HG02938 (cell line): ENCODE measurements around the gene ARL8B.
"Not testable (repeated sequence)": the region's sequence is repeated elsewhere in the genome, so short reads cannot be mapped to it uniquely, and the experiment has no call there.

ENCODE experiments used
- ATAC-seq: cut with Tn5 transposase; IDR thresholded peaks from one replicate; pipeline ENCODE4 v1.9.1; 2021; ENCODE audit warnings: mild to moderate bottlenecking, moderate library complexity; ENCODE audit not compliant: unreplicated experiment

ARL8B gene

GRCh38 chr3:5144316-5144994, 22.4 kb downstream of the ARL8B start:
- no peak for ATAC-seq

- no peak for ATAC-seq
Measured at GRCh38 chr3:5145120-5145519, 23.0 kb downstream of the ARL8B start.

- ATAC-seq = not testable (repeated sequence)
Measured at GRCh38 chr3:5147152-5147551, 25.1 kb downstream of the ARL8B start.

GRCh38 chr3:5149306-5149880, 27.3 kb downstream of the ARL8B start:
- ATAC-seq = no peak

GRCh38 chr3:5151586-5151985, 29.5 kb downstream of the ARL8B start:
- ATAC-seq = peak; percentile 56

- ATAC-seq = no peak
Measured at GRCh38 chr3:5153074-5153473, 31.0 kb downstream of the ARL8B start.

- ATAC-seq = no peak
Measured at GRCh38 chr3:5155241-5155640, 33.1 kb downstream of the ARL8B start.

- ATAC-seq = no peak
Measured at GRCh38 chr3:5160321-5160720, 38.2 kb downstream of the ARL8B start.

- ATAC-seq = no peak
Measured at GRCh38 chr3:5160940-5161858, 39.1 kb downstream of the ARL8B start.

GRCh38 chr3:5162102-5162501, 40.0 kb downstream of the ARL8B start:
- ATAC-seq = no peak

GRCh38 chr3:5165698-5166097, 43.6 kb downstream of the ARL8B start:
- no peak for ATAC-seq

- ATAC-seq = no peak
Measured at GRCh38 chr3:5166846-5167245, 44.8 kb downstream of the ARL8B start.

- ATAC-seq = no peak
Measured at GRCh38 chr3:5168110-5168509, 46.0 kb downstream of the ARL8B start.

- ATAC-seq = no peak
Measured at GRCh38 chr3:5169807-5170206, 47.7 kb downstream of the ARL8B start.

- no peak for ATAC-seq
Measured at GRCh38 chr3:5170975-5171374, 48.9 kb downstream of the ARL8B start.

GRCh38 chr3:5172018-5172417, 49.9 kb downstream of the ARL8B start:
- ATAC-seq = no peak

GRCh38 chr3:5179036-5179435, 56.9 kb downstream of the ARL8B start:
- not testable (repeated sequence) for ATAC-seq

- peak; percentile 66 for ATAC-seq
Measured at GRCh38 chr3:5181469-5182141, 59.5 kb downstream of the ARL8B start.

GRCh38 chr3:5183714-5184113, 61.6 kb downstream of the ARL8B start:
- ATAC-seq = not testable (repeated sequence)

GRCh38 chr3:5184499-5184898, 62.4 kb downstream of the ARL8B start:
- no peak for ATAC-seq

GRCh38 chr3:5185093-5185673, 63.1 kb downstream of the ARL8B start:
- no peak for ATAC-seq
